HEK293 (cell line): ENCODE measurements around the gene CDC73.

Experiments
- BCL11A ChIP-seq: fragments of 450-650 bp; formaldehyde crosslinking; IDR thresholded peaks from 2 replicates; pipeline ENCODE4 v1.5.1; 2016; ENCODE audit warnings: low read depth, missing biosample characterization, missing genetic modification characterization
- HOXA7 ChIP-seq: sonication (generic); formaldehyde crosslinking; IDR thresholded peaks from 2 replicates; pipeline ENCODE4 v1.8.1; 2022; ENCODE audit warnings: missing genetic modification reagents, borderline replicate concordance
- KLF16 ChIP-seq: fragments of 450-650 bp; formaldehyde crosslinking; IDR thresholded peaks from 2 replicates; pipeline ENCODE4 v1.5.1; 2017; ENCODE audit warnings: missing biosample characterization, missing genetic modification characterization
- REPIN1 ChIP-seq: fragments of 450-650 bp; formaldehyde crosslinking; IDR thresholded peaks from 2 replicates; pipeline ENCODE4 v1.5.1; 2017; ENCODE audit warnings: missing biosample characterization, missing genetic modification characterization, low read depth
- TCF7L2 ChIP-seq: IDR thresholded peaks from 2 replicates; pipeline ENCODE4 v1.6.1; 2011; ENCODE audit warnings: low read depth, mild to moderate bottlenecking, inconsistent platforms, low read length, moderate library complexity, borderline replicate concordance
- ZBTB11 ChIP-seq: fragments of 450-650 bp; formaldehyde crosslinking; conservative IDR thresholded peaks from 2 replicates; pipeline ENCODE4 v1.5.1; 2016; ENCODE audit warnings: low read depth, missing biosample characterization, missing genetic modification characterization
- ZNF18 ChIP-seq: fragments of 450-650 bp; formaldehyde crosslinking; IDR thresholded peaks from 2 replicates; pipeline ENCODE4 v1.5.1; 2016; ENCODE audit warnings: missing biosample characterization, missing genetic modification characterization
- ZNF23 ChIP-seq: fragments of 450-650 bp; formaldehyde crosslinking; IDR thresholded peaks from 2 replicates; pipeline ENCODE4 v1.5.1; 2016; ENCODE audit warnings: missing biosample characterization, missing genetic modification characterization, borderline replicate concordance
- ZNF335 ChIP-seq: fragments of 450-650 bp; formaldehyde crosslinking; conservative IDR thresholded peaks from 2 replicates; pipeline ENCODE4 v1.5.1; 2016; ENCODE audit warnings: missing biosample characterization, missing genetic modification characterization
- ZNF530 ChIP-seq: fragments of 450-650 bp; formaldehyde crosslinking; IDR thresholded peaks from 2 replicates; pipeline ENCODE4 v1.5.1; 2016; ENCODE audit warnings: low read depth, missing biosample characterization, missing genetic modification characterization
- ZSCAN16 ChIP-seq: fragments of 450-650 bp; formaldehyde crosslinking; IDR thresholded peaks from 2 replicates; pipeline ENCODE4 v1.5.1; 2016; ENCODE audit warnings: missing biosample characterization, missing genetic modification characterization
- TF ChIP-seq, protein P1 (sequence below): fragments of 450-650 bp; formaldehyde crosslinking; IDR thresholded peaks from 2 replicates; pipeline ENCODE4 v1.5.1; 2016; ENCODE audit warnings: missing biosample characterization, missing genetic modification characterization
- TF ChIP-seq, protein P2 (sequence below): fragments of 450-650 bp; formaldehyde crosslinking; IDR thresholded peaks from 2 replicates; pipeline ENCODE4 v1.5.1; 2016; ENCODE audit warnings: missing biosample characterization, missing genetic modification characterization

DNA sequence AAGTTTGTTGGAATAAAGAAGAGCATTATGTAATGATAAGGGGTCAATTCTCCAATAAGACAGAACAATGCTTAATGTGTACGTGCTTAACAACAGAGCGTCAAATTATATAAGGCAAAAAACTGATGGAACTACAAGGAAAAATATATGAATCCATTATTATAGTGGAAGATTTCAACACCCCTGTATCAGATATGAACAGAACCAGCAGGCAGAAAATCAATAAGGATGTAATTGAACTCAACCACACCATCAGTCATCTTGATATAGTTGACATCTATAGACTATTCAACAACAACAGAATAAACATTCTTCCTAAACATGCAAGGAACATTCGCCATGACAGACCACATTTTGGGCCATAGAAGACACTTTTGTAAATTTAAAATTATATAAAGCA lies 3.6 kb upstream of the CDC73 start:
- TF ChIP-seq, protein P1, sequence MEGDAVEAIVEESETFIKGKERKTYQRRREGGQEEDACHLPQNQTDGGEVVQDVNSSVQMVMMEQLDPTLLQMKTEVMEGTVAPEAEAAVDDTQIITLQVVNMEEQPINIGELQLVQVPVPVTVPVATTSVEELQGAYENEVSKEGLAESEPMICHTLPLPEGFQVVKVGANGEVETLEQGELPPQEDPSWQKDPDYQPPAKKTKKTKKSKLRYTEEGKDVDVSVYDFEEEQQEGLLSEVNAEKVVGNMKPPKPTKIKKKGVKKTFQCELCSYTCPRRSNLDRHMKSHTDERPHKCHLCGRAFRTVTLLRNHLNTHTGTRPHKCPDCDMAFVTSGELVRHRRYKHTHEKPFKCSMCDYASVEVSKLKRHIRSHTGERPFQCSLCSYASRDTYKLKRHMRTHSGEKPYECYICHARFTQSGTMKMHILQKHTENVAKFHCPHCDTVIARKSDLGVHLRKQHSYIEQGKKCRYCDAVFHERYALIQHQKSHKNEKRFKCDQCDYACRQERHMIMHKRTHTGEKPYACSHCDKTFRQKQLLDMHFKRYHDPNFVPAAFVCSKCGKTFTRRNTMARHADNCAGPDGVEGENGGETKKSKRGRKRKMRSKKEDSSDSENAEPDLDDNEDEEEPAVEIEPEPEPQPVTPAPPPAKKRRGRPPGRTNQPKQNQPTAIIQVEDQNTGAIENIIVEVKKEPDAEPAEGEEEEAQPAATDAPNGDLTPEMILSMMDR (tag by site-specific recombination), result no peak
- TF ChIP-seq ZNF530 (tag by site-specific recombination), result no peak
- no peak for TF ChIP-seq ZNF23 (tag by site-specific recombination)
- TF ChIP-seq BCL11A, result no peak
- no peak for TF ChIP-seq TCF7L2
- no peak for TF ChIP-seq ZNF335 (tag by site-specific recombination)
- TF ChIP-seq HOXA7 (CRISPR knock-in tag), result no peak
- no peak for TF ChIP-seq KLF16
- TF ChIP-seq, protein P2, sequence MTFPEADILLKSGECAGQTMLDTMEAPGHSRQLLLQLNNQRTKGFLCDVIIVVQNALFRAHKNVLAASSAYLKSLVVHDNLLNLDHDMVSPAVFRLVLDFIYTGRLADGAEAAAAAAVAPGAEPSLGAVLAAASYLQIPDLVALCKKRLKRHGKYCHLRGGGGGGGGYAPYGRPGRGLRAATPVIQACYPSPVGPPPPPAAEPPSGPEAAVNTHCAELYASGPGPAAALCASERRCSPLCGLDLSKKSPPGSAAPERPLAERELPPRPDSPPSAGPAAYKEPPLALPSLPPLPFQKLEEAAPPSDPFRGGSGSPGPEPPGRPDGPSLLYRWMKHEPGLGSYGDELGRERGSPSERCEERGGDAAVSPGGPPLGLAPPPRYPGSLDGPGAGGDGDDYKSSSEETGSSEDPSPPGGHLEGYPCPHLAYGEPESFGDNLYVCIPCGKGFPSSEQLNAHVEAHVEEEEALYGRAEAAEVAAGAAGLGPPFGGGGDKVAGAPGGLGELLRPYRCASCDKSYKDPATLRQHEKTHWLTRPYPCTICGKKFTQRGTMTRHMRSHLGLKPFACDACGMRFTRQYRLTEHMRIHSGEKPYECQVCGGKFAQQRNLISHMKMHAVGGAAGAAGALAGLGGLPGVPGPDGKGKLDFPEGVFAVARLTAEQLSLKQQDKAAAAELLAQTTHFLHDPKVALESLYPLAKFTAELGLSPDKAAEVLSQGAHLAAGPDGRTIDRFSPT (tag by site-specific recombination), result no peak
- no peak for TF ChIP-seq ZBTB11 (tag by site-specific recombination)
- TF ChIP-seq REPIN1, result no peak
- TF ChIP-seq ZNF18, result no peak
- TF ChIP-seq ZSCAN16 (tag by site-specific recombination), result no peak
